SK-MEL-5 (cell line): Measurements from ENCODE around the gene RPTOR. TPM values are rescaled to one million over a fixed set of nuclear protein-coding genes. Genes with fewer than 3 reads are reported as not detected.
A peak's percentile ranks its signal among the peaks of the same experiment; 100 is the strongest.

ENCODE experiments used
- DNase-seq: peaks from one replicate; pipeline ENCODE4 v3.0.0-alpha.2; 2016; ENCODE audit warnings: low read depth, low spot score
- in situ Hi-C: cut with HindIII; loops from 2 replicates; pipeline ENCODE4 v1.10.0; 2016; ENCODE audit warnings: low sequenced_read_pairs, high pct_unique_total_duplicates, low pct_unique_long_range_greater_than_20kb
- total RNA-seq: library from RNA; depleted of rRNA; stranded (reverse); fragments of >200 nt; shearing (Covaris generic); gene quantifications from 2 replicates; pipeline ENCODE4 v1.2.3, GENCODE V29; 2014

RPTOR gene
- total RNA-seq, 1 experiment from 2014 or later: 27.3 TPM

- in situ Hi-C loops: no loop called here
Observed at GRCh38 chr17:80998748-80999535, 454.3 kb downstream of the RPTOR start.

DNA sequence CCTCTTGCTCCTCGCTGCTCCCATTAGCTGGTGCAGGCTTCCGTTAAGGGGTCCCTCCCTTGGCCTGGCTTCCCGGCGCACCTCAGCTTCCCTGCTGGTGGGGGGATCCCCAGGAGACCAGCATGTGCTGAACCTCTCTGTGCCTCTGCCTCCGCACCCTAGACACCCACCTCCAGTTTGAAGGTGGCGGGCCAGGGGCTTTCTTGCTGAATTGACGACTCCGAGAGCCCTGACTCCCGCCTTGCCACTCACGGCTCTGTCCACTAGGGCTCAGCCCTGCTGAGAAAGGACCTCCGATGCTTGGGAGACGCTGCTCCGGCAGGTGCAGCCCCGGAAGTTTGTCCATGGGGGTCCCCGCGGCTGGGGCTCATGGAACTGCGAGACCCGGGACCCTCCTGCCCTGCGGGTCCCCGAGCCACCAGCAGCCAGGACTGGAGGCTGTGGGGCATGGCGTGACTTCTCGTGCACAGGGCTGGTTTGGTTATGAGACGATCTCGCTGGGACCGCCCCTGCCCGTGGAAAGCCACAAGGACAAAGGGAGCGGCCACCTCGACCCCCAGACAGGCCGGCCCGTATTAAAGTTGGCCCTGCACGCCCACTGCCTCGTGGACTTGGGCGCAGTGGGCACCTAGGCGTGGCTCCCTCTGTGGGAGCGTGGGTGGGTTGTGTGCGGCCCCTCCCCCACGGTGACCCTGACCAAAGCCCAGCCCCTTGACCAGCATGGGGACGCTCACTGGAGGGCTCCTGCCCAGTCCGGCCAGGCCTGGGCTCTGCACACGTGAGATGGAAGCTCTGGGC, 455.1 kb downstream of the RPTOR start:
- DNase-seq: no peak
- in situ Hi-C loops: loop anchor here (25.0 kb wide), 1 partner anchor 113 kb away; no protein-coding TSS in a partner anchor

More at GRCh38 chr17:80998748-80999535, 454.3 kb downstream of the RPTOR start:
- no peak for DNase-seq

GRCh38 chr17:81000334-81000630, 455.6 kb downstream of the RPTOR start:
- in situ Hi-C loops: loop anchor here (25.0 kb wide), 1 partner anchor 112 kb away; no protein-coding TSS in a partner anchor
- DNase-seq: no peak

- in situ Hi-C loops: loop anchor here (25.0 kb wide), 1 partner anchor 112 kb away; no protein-coding TSS in a partner anchor
- no peak for DNase-seq
Observed at GRCh38 chr17:81000631-81001357, 456.2 kb downstream of the RPTOR start.

DNA sequence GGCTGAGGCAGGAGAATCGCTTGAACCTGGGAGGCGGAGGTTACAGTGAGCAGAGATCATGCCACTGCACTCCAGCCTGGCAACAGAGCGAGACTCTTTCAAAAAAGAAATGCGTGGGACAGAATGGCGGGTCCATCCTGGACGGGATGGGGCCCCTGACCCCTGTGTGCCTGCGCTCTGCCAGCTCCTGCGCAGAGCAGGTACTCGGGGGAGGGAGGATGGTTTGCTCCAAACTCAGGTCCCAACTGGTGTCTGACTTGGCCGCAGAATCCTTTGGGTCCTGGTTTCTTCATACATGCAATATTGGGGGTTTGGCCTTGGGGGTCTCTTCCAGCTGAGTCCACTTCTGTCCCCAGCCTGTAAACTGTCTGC, 457.4 kb downstream of the RPTOR start:
- in situ Hi-C loops: loop anchor here (25.0 kb wide), 1 partner anchor 110 kb away; no protein-coding TSS in a partner anchor
- no peak for DNase-seq

DNA sequence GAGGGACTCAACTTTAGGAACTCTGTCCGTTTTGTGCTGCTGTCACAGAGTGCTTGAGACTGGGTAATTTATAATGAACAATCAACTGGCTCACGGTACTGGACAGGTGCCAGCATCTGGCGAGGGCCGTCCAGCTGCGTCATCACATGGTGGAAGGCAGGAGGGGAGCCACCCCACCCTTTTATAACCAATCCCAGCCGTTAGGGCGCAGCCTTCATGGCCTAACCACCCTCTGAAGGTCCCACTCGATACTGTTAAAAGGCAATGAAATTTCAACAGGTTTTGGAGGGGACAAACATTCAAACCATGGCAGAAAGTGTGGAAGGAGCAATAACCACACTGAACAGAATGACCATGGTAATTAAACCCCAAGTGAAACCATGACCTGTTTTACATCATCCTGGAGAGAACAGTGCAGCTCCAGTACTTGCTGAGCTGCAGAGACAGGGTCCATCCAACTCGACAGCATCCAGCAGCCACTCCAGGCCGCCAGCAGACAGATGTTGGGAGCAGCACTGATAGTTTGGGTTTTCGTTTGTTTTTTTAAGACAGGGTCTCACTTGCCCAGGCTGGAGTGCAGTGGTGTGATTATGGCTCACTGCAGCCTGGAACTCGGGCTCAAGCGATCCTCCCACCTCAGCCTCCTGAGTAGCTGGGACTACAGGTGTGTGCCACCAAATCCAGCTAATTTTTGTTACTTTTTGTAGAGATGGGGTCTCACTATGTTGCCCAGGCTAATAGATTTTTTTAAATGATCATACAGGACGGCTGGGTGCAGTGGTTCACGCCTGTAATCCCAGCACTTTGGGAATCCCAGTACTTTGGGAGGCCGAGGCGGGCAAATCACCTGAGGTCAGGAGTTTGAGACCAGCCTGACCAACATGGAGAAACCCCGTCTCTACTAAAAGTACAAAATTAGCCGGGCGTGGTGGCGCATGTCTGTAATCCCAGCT, 458.0 kb downstream of the RPTOR start:
- in situ Hi-C loops: loop anchor here (25.0 kb wide), 1 partner anchor 110 kb away; no protein-coding TSS in a partner anchor
- peak; percentile 74 for DNase-seq

DNA sequence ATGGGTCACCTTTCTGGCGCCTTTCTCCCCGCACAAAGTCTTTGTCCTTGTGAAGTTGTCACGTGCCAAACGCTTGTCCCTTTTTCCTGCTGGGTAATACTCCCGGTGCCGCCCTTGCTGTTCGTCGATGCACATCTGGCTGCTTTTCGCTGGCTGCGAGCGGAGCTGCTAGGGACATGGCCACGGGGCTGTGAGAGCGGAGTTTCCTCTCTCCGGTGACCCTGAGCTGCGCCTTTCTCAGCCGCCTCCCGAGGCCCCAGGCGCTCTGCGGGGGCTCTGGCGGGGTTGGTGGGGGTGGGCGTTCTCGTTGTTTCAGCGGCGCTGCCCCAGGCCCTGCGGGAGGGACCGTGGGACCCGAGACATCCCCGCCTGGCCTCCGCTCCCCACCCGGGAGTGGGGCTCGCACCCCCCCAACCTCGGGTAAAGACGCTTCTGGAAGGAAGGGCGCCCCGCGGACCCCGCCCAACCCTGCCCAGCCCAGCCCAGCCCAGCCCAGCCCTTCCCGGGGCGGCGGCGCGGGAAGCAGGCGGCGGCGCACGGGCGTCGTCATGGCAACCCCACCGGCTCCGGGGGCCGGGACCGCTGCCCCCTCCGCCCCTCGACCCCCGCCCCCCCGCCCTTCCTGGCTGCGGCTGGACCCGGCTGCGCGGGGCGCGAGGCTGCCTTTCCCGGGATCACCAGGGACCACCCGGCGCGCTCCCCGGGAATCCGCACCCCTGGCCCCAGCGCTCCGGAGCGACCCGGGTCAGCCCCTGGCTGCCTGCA, 459.3 kb downstream of the RPTOR start:
- peak; percentile 41 for DNase-seq
- in situ Hi-C loops: loop anchor here (25.0 kb wide), 1 partner anchor 108 kb away; no protein-coding TSS in a partner anchor

- DNase-seq: no peak
- in situ Hi-C loops: loop anchor here (25.0 kb wide), 1 partner anchor 105 kb away; no protein-coding TSS in a partner anchor
Observed at GRCh38 chr17:81006891-81007290, 462.3 kb downstream of the RPTOR start.

- DNase-seq: peak; percentile 78
- in situ Hi-C loops: loop anchor here (25.0 kb wide), 1 partner anchor 104 kb away; no protein-coding TSS in a partner anchor
Observed at GRCh38 chr17:81008140-81008539, 463.5 kb downstream of the RPTOR start.

DNA sequence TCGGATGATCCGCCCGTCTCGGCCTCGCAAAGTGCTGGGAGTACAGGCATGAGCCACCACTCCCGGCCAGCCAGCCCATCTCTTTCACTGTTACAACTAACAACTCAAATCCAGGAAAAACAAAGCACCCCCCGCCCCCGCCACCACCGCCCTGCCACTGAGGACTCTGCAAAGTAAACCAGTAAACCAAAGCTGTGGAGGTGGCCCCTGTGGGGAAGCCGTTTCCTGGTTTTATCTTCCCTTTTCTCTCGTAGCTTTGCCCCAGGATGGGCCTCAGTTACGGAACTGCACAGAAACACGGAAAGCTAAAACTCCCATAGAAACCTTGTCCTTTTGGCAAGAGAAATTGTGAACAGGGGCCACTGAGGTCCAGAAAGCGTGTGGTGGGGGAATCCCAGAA, 464.5 kb downstream of the RPTOR start:
- DNase-seq: no peak
- in situ Hi-C loops: loop anchor here (25.0 kb wide), 1 partner anchor 103 kb away; no protein-coding TSS in a partner anchor

GRCh38 chr17:81010935-81011334, 466.3 kb downstream of the RPTOR start:
- no peak for DNase-seq
- in situ Hi-C loops: loop anchor here (25.0 kb wide), 1 partner anchor 101 kb away; no protein-coding TSS in a partner anchor

GRCh38 chr17:81011951-81012350, 467.3 kb downstream of the RPTOR start:
- in situ Hi-C loops: loop anchor here (25.0 kb wide), 1 partner anchor 100 kb away; no protein-coding TSS in a partner anchor
- no peak for DNase-seq

GRCh38 chr17:81012574-81013447, 468.2 kb downstream of the RPTOR start:
- in situ Hi-C loops: loop anchor here (25.0 kb wide), 1 partner anchor 99 kb away; no protein-coding TSS in a partner anchor
- DNase-seq: no peak

DNA sequence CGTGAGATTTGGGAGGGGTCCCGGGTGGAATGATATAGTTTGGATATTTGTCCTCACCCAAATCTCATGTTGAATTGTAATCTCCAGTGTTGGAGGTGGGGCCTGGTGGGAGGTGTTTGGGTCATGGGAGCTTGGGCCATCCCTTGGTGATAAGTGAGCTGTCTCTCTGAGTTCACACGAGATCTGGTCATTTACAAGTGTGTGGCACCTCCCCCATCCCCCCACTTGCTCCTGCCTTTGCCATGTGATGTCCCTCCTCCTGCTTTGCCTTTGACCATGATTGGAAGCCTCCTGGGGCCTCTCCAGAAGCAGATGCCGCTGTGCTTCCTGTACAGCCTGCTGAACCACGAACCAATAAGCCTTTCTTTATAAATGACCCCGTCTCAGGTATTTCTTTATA, 469.0 kb downstream of the RPTOR start:
- in situ Hi-C loops: loop anchor here (25.0 kb wide), 1 partner anchor 99 kb away; no protein-coding TSS in a partner anchor
- no peak for DNase-seq

DNA sequence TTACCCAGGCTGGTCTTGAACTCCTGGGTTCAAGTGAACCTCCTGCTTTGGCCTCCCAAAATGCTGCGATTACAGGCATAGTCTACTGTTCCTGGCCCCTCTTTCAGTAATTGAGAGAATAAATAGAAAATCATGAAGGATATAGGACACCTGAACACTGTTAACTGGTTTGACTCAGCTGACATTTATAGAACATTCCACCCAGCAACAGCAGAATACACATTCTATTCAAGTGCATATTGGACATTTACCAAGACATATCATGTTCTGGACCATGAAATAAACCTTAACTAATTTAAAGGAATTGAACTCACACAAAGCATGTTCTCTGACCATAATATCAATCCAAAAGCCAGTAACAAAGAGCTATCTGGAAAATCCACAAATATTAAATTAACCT, 470.5 kb downstream of the RPTOR start:
- in situ Hi-C loops: loop anchor here (25.0 kb wide), 1 partner anchor 97 kb away; no protein-coding TSS in a partner anchor

More for the DNA sequence above, 470.5 kb downstream of the RPTOR start:
- DNase-seq: no peak
